Duodenal mucosa (tissue), 2 donors: Measurements from ENCODE around the gene VWA1.
"Not testable (repeated sequence)": the region's sequence is repeated elsewhere in the genome, so short reads cannot be mapped to it uniquely, and the experiment has no call there.

ENCODE experiments used
- H3K27ac ChIP-seq: one replicate; pipeline ENCODE4 v1.7.0; 2013; ENCODE audit warnings: low read depth, low read length
- H3K27me3 ChIP-seq, 2 donors: one replicate each; pipeline ENCODE4 v1.7.0; 2013; ENCODE audit warnings: low read length in 2 of 2, control low read depth in 1 of 2; ENCODE audit not compliant: insufficient read depth in 2 of 2, control insufficient read depth in 1 of 2
- H3K36me3 ChIP-seq, 2 donors: one replicate each; pipeline ENCODE4 v1.7.0; 2013; ENCODE audit warnings: low read length in 2 of 2, control low read depth in 1 of 2; ENCODE audit not compliant: insufficient read depth in 2 of 2, control insufficient read depth in 1 of 2
- H3K4me1 ChIP-seq, 2 donors: one replicate each; pipeline ENCODE4 v1.7.0; 2013; ENCODE audit warnings: low read length in 2 of 2, control low read depth in 1 of 2; ENCODE audit not compliant: insufficient read depth in 2 of 2, control insufficient read depth in 1 of 2
- H3K4me3 ChIP-seq, 2 donors: one replicate each; pipeline ENCODE4 v1.7.0; 2013; ENCODE audit warnings: low read length in 2 of 2, low read depth in 1 of 2
- H3K9ac ChIP-seq, 2 donors: one replicate each; pipeline ENCODE4 v1.7.0; 2013; ENCODE audit warnings: low read length in 2 of 2, low read depth in 1 of 2
- H3K9me3 ChIP-seq, 2 donors: one replicate each; pipeline ENCODE4 v1.7.0; 2013; ENCODE audit warnings: low read length in 2 of 2, control low read depth in 1 of 2; ENCODE audit not compliant: control insufficient read depth in 1 of 2

VWA1 gene

DNA sequence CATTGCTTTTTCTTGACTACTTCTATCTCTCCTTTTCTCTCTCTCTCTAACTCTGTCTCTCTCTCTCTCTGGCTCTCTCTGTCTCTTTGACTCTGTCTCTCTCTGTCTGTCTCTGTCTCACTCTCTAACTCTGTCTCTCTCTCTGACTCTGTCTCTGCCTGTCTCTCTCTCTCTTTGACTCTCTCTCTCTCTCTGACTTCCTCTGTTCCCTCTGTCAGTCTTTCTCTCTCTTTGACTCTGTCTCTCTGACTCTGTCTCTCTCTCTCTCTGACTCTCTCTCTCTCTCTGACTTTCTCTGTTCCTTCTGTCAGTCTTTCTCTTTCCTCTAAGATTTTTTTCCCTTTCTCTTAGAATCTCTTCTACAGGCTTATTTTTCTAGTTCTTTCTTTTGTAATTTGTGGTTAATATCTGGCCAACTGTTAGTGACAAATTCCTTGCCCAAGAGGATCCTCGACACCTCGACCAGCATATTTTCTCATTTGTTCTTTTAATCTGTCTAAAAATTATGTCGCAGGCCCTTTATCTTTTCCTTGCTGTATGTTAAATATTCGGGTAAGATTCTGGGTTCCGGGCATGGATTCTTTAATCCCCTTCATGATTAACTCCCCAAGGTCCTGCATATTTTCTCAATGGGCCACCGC is 13.7 kb downstream of the VWA1 start, which contains the start of gene ATAD3C:
Gene ATAD3C, plus strand, starts transcription at position 591 of the 641 bp plus-strand sequence. CDS start 995 bp downstream, outside the sequence.
- H3K9me3 ChIP-seq, result no peaks in the 10 kb centered on the region
- H3K27me3 ChIP-seq, result no peaks in the 10 kb centered on the region
- no peak within 1 kb of the TSS for H3K27ac ChIP-seq
- H3K36me3 ChIP-seq, result no peaks in the 10 kb centered on the region
- H3K4me1 ChIP-seq, result no peaks in the 10 kb centered on the region
- H3K9ac ChIP-seq, result no peak within 1 kb of the TSS
- H3K4me3 ChIP-seq, result no peak within 1 kb of the TSS

DNA sequence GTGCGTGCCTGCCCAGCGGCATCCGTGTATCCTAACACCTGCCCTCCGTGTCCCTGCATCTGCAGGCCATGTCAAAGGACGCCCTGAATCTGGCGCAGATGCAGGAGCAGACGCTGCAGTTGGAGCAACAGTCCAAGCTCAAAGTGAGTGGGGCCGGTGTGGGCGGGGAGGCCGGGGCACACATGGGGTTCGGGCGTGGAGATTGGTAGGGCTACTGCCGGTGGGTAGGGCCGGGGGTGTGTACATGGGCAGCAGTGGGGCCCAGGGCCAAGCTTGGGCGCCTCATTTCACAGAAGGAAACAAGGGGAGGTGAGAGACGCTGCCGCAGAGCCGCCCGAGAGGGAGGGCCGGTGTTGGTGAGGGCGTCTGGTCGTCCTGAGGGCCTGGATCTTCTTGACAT is 15.1 kb downstream of the VWA1 start:
- not testable (repeated sequence) for H3K4me1 ChIP-seq, H3K9me3 ChIP-seq, H3K27me3 ChIP-seq, H3K9ac ChIP-seq, H3K27ac ChIP-seq, H3K36me3 ChIP-seq, H3K4me3 ChIP-seq

DNA sequence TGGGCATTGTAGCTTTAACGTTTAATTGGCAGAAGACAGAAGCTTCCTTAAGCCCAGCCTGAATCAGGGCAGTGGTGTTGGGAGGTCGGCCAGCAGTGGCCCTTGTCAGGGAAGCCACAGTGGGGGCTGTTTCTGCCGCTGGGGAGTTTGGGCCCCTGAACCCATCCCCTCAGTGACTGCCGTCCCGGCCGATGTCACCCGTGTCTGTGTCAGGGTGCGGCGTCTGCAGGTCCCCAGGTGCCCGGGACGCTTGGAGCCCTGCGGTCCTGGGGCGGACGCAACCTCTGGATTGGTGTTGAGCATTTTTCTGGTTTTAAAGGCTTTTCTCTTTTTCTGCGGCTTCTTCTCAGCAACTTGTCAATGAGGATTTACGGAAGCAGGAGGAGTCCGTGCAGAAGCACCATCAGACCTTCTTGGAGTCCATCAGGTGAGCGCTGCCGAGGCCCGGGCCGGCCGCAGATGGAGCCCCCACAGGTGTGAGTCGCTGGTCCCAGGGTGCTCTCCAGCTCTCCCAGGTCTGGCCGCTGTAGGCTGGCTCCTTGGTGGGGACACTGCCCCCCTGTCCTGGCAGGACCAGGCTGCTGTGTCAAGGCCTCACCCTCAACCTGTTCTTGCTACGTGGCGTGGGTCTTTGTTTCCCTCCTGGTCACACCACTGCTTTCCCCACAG is 16.3 kb downstream of the VWA1 start:
- no peaks in the 10 kb centered on the region for H3K27me3 ChIP-seq
- no peak overlapping the region for H3K27ac ChIP-seq
- no peak overlapping the region for H3K9ac ChIP-seq
- H3K4me3 ChIP-seq, result no peak overlapping the region
- no peaks in the 10 kb centered on the region for H3K36me3 ChIP-seq
- H3K9me3 ChIP-seq, result no peaks in the 10 kb centered on the region
- no peaks in the 10 kb centered on the region for H3K4me1 ChIP-seq

DNA sequence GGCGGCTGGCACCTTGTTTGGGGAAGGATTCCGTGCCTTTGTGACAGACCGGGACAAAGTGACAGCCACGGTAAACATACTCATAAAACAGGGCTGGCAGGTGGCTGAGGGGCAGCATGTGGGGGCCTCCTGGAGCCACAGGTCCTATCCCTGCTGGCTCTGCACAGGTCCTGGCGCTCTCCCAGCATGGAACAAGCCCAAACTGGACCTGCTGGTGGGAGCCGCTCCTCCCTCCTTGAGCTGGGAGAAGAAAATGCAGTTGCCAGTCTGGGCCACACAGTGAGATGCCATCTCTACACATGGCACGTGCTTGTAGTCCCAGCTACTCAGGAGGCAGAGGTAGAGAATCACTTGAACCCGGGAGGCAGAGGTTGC is 16.9 kb downstream of the VWA1 start:
- not testable (repeated sequence) for H3K4me1 ChIP-seq, H3K9me3 ChIP-seq

DNA sequence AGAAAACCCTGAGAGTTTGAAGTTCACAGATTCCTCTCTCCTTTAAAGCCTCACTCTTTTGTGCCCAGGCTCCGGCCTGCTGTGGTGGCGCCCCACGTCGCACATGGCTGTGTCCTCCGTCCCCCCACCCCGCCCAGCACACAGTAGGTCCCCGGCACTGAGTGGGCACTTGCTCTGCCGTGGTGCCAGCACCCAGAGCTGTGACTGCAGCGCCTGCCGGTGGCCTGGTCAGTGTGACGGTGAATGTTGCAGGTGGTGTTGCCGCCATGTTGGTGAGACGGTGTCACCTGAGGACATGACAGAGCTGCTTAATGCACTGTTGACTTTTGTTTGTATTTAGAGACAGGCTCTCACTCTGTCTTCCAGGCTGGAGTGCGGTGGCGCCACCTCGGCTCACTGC is 17.4 kb downstream of the VWA1 start:
- no peaks in the 10 kb centered on the region for H3K9me3 ChIP-seq
- no peaks in the 10 kb centered on the region for H3K27me3 ChIP-seq
- no peak overlapping the region for H3K9ac ChIP-seq
- H3K4me1 ChIP-seq, result no peaks in the 10 kb centered on the region
- no peak overlapping the region for H3K27ac ChIP-seq
- H3K4me3 ChIP-seq, result no peak overlapping the region
- no peaks in the 10 kb centered on the region for H3K36me3 ChIP-seq

More for the DNA sequence above, 16.9 kb downstream of the VWA1 start:
- H3K4me3 ChIP-seq, H3K27ac ChIP-seq, H3K9ac ChIP-seq, H3K36me3 ChIP-seq, H3K27me3 ChIP-seq: not testable (repeated sequence)

DNA sequence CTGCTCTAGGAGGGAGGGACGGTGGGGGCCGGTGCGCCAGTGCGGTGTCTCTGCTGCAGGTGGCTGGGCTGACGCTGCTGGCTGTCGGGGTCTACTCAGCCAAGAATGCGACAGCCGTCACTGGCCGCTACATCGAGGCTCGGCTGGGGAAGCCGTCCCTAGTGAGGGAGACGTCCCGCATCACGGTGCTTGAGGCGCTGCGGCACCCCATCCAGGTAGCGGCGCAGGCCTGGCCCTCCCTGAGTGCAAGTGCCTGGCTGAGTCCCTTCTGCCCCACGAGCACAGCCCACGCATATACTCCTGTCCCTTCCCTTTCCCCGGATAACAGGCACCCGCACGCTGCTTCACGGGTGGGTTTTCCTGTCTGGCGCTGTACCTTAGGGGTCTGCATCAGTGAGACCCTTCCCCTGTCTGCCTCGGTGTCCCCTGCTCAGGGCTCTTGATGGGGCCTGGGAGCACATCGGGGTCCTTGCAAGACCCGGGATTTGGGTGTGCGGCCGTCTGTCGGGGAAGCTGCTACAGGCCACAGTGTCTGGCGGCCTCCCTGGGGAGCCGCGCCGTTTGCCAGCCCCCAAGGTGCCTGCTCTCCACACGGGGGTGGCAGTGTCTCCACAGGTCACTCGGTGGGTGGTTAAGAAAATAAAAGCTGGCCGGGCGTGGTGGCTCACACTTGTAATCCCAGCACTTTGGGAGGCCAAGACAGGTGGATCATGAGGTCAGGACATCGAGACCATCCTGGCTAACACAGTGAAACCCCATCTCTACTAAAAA is 19.0 kb downstream of the VWA1 start:
- not testable (repeated sequence) for H3K4me3 ChIP-seq, H3K9ac ChIP-seq, H3K36me3 ChIP-seq, H3K9me3 ChIP-seq, H3K4me1 ChIP-seq, H3K27me3 ChIP-seq, H3K27ac ChIP-seq

DNA sequence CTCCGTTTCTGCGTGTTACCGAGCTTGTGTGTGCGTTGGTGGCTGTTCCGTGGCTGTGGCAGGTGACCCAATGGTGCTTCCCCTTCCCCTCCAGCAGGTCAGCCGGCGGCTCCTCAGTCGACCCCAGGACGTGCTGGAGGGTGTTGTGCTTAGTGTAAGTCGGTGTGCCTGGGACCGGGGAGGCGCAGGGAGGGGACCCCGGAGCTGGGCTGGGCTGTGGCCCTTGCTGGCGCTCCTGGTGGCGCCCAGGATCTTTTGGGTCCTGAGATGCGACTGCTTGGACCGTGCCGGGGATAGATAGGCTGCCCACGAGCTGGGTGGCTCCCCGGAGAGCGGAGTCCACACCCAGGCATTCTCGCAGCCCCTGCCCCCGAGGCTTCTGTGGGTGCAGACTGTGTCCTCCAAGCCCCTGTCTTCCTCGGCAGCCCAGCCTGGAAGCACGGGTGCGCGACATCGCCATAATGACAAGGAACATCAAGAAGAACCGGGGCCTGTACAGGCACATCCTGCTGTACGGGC is 19.9 kb downstream of the VWA1 start:
- Histone ChIP-seq H3K4me3 (no peak overlapping the region), H3K4me1 (no peaks in the 10 kb centered on the region), H3K36me3 (no peaks in the 10 kb centered on the region), H3K27me3 (no peaks in the 10 kb centered on the region), H3K27ac (no peak overlapping the region), H3K9me3 (no peaks in the 10 kb centered on the region), H3K9ac (no peak overlapping the region)

DNA sequence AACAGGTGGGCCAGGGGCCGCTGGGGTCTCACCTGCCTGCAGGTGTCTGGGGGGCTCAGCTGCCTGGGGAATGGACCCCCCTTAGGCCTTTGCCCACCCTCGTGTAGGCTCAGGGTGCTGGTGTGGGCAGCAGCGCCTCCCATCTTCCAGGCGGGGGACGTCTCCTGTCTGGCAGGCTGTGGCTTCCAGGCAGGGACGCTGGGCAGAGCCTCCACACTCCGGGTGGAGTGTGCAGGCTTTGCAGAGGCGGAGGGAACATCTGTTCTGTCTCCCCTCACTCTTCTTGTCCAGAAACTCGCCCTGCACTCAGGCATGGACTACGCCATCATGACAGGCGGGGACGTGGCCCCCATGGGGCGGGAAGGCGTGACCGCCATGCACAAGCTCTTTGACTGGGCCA is 20.4 kb downstream of the VWA1 start:
- not testable (repeated sequence) for H3K27me3 ChIP-seq, H3K9me3 ChIP-seq, H3K4me1 ChIP-seq, H3K9ac ChIP-seq, H3K36me3 ChIP-seq, H3K4me3 ChIP-seq, H3K27ac ChIP-seq

DNA sequence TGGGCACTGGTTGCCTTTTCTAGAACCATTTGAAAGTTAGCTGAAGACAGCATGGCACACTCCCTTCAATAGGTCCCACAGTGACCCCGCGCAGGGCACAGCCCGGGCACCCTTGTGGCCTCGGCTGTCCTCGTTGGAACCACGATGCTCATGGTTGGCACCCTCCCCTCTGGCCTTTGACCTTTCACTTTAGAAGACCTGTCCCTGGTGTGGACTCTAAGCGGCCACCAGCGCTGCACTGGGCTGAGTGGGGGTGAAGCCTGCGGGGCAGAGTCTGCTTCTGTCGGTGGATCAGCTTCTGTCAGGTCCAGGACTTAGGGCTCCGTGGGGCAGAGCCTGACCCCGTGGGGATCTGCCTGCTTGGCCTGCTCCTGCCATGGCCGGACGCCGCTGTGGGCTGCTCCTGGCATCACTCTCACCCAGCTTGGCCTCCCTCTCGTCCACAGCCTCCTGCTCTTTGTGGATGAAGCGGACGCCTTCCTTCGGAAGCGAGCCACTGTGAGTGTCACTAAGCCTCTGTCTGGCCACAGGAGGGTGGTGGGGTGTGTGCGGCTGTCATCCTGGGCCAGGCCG is 21.3 kb downstream of the VWA1 start:
- not testable (repeated sequence) for H3K4me3 ChIP-seq, H3K4me1 ChIP-seq, H3K36me3 ChIP-seq, H3K27me3 ChIP-seq, H3K9me3 ChIP-seq, H3K9ac ChIP-seq, H3K27ac ChIP-seq

DNA sequence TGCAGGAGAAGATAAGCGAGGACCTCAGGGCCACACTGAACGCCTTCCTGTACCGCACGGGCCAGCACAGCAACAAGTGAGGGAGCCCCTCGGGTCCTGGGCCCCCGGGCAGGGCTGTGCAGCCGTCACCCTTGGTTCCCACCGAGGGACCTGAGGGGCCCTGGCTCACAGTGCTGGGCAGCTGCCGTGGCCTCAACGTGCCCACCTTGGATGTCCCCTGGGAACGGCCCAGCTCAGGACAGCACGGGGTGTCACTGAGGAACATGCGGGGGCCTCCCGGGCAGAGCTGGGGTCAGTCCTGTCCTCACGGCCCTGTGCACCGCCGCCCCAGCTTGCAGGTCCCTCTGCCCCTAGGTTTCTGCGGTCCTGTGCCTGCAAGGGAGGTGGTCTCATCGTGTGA is 23.7 kb downstream of the VWA1 start:
- H3K27ac ChIP-seq, H3K36me3 ChIP-seq, H3K4me1 ChIP-seq, H3K27me3 ChIP-seq, H3K9me3 ChIP-seq, H3K4me3 ChIP-seq, H3K9ac ChIP-seq: not testable (repeated sequence)
